HS-27A (cell line): Measurements from ENCODE around the gene HIVEP3.
"Not testable (repeated sequence)": the region's sequence is repeated elsewhere in the genome, so short reads cannot be mapped to it uniquely, and the experiment has no call there.

ENCODE experiments used
- DNase-seq: peaks from one replicate; pipeline ENCODE4 v3.0.0-alpha.2; 2012; ENCODE audit warnings: low read depth, missing footprints

The HIVEP3 gene

GRCh38 chr1:41580520-41581172 is 338.1 kb downstream of the HIVEP3 start:
- no peak for DNase-seq

- DNase-seq, result no peak
Measured at GRCh38 chr1:41580021-41580420, 338.7 kb downstream of the HIVEP3 start.

GRCh38 chr1:41578712-41579335 is 339.9 kb downstream of the HIVEP3 start:
- no peak for DNase-seq

GRCh38 chr1:41576620-41577019 is 342.1 kb downstream of the HIVEP3 start:
- DNase-seq, result peak; percentile 52

GRCh38 chr1:41576206-41576605 is 342.5 kb downstream of the HIVEP3 start:
- DNase-seq, result no peak

GRCh38 chr1:41574842-41575241 is 343.9 kb downstream of the HIVEP3 start:
- no peak for DNase-seq

- DNase-seq, result peak; percentile 72
Measured at GRCh38 chr1:41573785-41574713, 344.7 kb downstream of the HIVEP3 start.

- no peak for DNase-seq
Measured at GRCh38 chr1:41573194-41573593, 345.5 kb downstream of the HIVEP3 start.

- DNase-seq, result no peak
Measured at GRCh38 chr1:41572224-41572623, 346.5 kb downstream of the HIVEP3 start.

GRCh38 chr1:41571041-41571440 is 347.7 kb downstream of the HIVEP3 start:
- no peak for DNase-seq

GRCh38 chr1:41568204-41568603 is 350.5 kb downstream of the HIVEP3 start:
- no peak for DNase-seq

GRCh38 chr1:41566969-41567368 is 351.8 kb downstream of the HIVEP3 start:
- no peak for DNase-seq

GRCh38 chr1:41566274-41566885 is 352.3 kb downstream of the HIVEP3 start:
- DNase-seq, result no peak

- DNase-seq, result no peak
Measured at GRCh38 chr1:41564741-41565475, 353.8 kb downstream of the HIVEP3 start.

- DNase-seq, result no peak
Measured at GRCh38 chr1:41562328-41562727, 356.4 kb downstream of the HIVEP3 start.

GRCh38 chr1:41560931-41561330 is 357.8 kb downstream of the HIVEP3 start:
- no peak for DNase-seq

GRCh38 chr1:41560496-41560895 is 358.2 kb downstream of the HIVEP3 start:
- DNase-seq, result no peak

GRCh38 chr1:41559331-41559730 is 359.4 kb downstream of the HIVEP3 start:
- no peak for DNase-seq

GRCh38 chr1:41558761-41559171 is 360.0 kb downstream of the HIVEP3 start:
- DNase-seq, result no peak

GRCh38 chr1:41557751-41558455 is 360.8 kb downstream of the HIVEP3 start:
- no peak for DNase-seq

- DNase-seq, result not testable (repeated sequence)
Measured at GRCh38 chr1:41554746-41555145, 364.0 kb downstream of the HIVEP3 start.
